ENCODE results near the gene DNAAF5. TPM values are rescaled to one million over a fixed set of nuclear protein-coding genes. Genes with fewer than 3 reads are reported as not detected.

Gene DNAAF5
- total RNA-seq, 4 donors from 2014 or later: 26.8 to 75.8 (median 45.3) TPM

DNA sequence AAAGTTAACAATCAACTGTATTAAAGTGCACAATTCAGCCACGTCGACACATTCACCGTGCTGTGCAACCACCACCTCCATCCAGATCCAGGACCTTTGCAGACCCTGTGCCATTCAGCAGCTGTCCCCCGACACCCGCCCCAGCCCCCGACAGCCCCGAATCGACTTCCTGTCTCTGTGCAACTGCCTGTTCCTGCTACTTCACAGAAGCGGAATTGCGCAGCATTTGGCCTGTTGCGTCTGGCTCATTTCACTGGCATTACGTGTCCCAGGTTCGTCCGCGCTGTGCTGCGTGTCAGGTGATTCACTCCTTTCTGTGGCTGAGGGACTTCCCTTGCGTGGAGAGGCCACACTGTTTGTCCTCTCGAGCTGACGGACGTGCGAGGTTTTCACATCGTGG lies 33.2 kb upstream of the DNAAF5 start:
- Histone ChIP-seq H3K27me3 (no peaks in the 10 kb centered on the region), H3K27ac (no peak overlapping the region), H3K9me3 (peaks cover 0 to 6% (median 0%) of the 10 kb centered on the region in 4 donors), H3K4me1 (no peaks in the 10 kb centered on the region), H3K36me3 (no peaks in the 10 kb centered on the region), H3K4me3 (no peak overlapping the region)
- no peak for TF ChIP-seq POLR2A (IDR thresholded peaks at IDR 0.05)
- TF ChIP-seq, protein P1, sequence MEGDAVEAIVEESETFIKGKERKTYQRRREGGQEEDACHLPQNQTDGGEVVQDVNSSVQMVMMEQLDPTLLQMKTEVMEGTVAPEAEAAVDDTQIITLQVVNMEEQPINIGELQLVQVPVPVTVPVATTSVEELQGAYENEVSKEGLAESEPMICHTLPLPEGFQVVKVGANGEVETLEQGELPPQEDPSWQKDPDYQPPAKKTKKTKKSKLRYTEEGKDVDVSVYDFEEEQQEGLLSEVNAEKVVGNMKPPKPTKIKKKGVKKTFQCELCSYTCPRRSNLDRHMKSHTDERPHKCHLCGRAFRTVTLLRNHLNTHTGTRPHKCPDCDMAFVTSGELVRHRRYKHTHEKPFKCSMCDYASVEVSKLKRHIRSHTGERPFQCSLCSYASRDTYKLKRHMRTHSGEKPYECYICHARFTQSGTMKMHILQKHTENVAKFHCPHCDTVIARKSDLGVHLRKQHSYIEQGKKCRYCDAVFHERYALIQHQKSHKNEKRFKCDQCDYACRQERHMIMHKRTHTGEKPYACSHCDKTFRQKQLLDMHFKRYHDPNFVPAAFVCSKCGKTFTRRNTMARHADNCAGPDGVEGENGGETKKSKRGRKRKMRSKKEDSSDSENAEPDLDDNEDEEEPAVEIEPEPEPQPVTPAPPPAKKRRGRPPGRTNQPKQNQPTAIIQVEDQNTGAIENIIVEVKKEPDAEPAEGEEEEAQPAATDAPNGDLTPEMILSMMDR (IDR thresholded peaks at IDR 0.05): no peak
- DNase-seq: no peak

DNA sequence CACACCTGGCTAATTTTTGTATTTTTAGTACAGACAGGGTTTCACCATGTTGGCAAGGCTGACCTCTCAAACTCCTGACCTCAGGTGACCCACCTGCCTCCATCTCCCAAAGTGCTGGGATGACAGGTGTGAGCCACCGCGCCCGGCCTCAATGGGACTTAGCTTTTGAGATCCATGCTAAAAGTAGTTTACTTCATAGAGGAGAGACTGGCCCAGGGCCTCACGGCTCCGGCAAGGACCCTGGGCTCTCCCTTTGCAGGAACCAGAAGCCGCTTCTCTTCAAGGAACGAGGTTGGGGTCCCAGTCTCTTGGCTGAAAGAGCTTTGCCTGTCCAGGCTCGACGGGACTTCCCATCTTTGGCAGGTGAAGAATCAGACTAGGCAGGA lies 30.1 kb upstream of the DNAAF5 start:
- no peak for TF ChIP-seq POLR2A (IDR thresholded peaks at IDR 0.05)
- TF ChIP-seq, protein P1 (IDR thresholded peaks at IDR 0.05): no peak
- H3K27me3 ChIP-seq: no peaks in the 10 kb centered on the region
- DNase-seq: no peak
- H3K4me3 ChIP-seq: no peak overlapping the region
- no peak overlapping the region for H3K27ac ChIP-seq
- no peaks in the 10 kb centered on the region for H3K4me1 ChIP-seq
- peaks cover 0 to 3% (median 0%) of the 10 kb centered on the region in 3 donors for H3K36me3 ChIP-seq
- H3K9me3 ChIP-seq: no peaks in the 10 kb centered on the region

DNA sequence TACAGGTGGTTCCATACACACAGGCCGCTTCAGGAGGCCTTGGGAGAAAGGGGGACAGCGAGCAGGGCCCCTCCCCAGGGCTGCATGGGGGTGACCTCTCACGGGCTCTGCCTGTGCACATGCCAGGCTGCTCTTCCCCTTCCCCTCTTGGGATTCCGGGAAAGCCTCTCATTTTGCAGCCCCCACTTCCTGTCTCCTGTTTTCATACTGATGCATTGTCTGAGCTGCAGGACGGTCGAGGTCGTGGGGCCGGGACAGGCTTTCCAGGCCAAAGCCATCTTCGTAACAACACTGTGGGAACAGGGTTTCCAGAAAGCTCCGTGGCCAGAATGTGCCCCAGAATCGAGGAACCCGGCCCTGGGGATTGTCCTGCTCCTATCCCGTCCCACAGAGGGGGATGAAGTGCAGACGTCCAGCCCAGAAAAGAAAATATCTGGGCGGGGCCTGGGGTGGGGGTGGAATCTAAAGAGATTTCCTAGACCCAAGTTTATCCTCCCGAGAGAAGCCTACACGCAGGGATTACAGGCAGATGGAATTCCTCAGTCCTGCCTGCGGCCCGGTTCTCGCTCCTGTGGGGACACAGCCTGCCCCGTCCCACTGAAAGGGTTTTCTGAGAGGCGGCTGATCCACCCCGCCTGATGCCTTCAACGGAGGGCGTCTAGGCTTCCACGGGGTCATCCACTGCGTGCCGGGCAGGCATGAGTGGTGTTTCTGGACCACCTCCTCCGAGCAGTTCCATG lies 29.5 kb upstream of the DNAAF5 start:
- Histone ChIP-seq H3K36me3 (peaks cover 0 to 3% (median 0%) of the 10 kb centered on the region in 3 donors), H3K27me3 (no peaks in the 10 kb centered on the region), H3K4me3 (no peak overlapping the region), H3K9me3 (no peaks in the 10 kb centered on the region), H3K27ac (peak overlapping the region in 1 of 4 donors; percentile 39), H3K4me1 (no peaks in the 10 kb centered on the region)
- TF ChIP-seq, protein P1 (IDR thresholded peaks at IDR 0.05): no peak
- no peak for TF ChIP-seq POLR2A (IDR thresholded peaks at IDR 0.05)
- no peak for DNase-seq

DNA sequence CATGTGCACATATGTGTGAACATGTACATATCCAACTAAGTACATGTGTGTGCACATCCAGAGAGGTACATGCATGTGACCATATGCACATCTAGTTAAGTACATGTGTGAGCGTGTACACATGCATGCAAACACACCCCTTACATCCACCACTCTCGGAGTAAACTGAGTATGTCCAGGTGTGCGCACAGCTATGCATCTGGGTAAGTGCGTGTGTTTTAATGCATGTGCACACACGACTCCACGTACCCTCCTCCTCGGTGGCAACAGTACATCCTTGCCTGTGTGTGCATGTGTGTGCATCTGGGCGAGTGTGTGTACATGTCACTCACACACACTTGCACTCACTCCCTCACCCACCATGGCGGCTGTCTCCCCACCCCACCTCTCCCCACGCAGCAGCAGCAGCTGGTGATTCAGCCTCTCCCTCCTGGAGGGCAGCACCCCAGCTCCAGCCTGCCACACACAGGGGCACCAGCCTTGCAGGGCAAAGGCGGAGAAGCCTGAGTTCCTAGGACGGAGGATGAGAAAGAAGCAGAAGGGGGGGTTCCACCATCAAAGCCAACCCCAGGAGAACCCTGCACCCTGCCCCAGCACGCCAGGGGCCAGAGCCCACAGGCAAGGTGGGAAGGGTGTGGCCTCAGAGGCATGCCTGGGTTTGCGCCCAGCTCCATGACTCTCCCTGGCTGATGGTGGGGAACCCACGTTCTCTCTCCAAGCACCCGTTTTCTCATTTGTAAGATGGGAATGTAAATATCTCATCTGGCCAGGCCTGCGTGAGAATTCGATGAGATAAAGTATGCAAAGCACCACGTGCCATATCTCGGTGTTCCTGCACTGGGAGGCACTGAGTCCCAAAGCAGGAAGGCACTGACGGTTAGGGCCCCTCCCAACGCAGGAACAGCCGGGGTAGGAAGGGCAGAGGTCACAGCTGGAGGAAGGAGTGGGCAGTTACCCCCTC lies 27.7 kb upstream of the DNAAF5 start:
- Histone ChIP-seq H3K27ac (peak overlapping the region in 1 of 4 donors; percentile 3), H3K36me3 (peaks cover 0 to 3% (median 0%) of the 10 kb centered on the region in 3 donors), H3K27me3 (no peaks in the 10 kb centered on the region), H3K4me3 (no peak overlapping the region), H3K9me3 (no peaks in the 10 kb centered on the region), H3K4me1 (peaks cover 0 to 2% (median 0%) of the 10 kb centered on the region in 4 donors)
- no peak for TF ChIP-seq POLR2A (IDR thresholded peaks at IDR 0.05)
- TF ChIP-seq, protein P1 (IDR thresholded peaks at IDR 0.05): no peak
- no peak for DNase-seq

DNA sequence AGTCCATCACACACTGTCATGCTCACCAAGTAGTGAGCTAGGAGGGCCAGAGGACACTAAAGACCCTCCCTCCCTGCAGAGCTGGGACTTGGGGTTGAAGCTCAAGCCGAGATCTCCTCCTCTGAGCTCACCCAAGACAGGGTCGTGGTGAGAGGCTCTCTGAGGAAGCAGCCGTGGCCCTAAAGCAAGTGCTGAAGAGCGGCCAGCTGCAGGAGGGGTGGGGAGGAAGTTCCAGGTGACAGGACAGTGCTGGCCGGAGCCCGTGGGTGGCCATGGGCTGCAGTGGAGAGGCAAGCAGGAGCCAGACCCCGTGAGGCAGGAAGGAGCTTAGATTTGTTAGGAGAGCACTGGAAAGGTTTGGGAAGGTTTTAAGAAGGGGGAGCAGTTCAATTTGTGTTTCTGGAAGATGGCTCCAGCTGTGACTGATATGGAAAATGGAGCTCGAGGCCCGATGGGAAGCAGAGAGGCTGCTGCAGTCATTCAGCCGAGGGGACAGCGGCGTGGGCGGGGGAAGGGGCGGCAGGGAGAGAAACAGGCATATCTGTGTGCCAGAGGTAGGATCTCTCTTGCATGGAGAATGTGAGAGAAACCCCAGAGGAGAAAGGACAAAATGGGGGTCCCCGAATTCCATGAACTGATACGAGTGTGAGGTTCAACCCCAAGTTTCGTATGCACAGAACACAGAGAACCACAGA lies 26.9 kb upstream of the DNAAF5 start:
- Histone ChIP-seq H3K9me3 (no peaks in the 10 kb centered on the region), H3K27me3 (no peaks in the 10 kb centered on the region), H3K27ac (peak overlapping the region in 1 of 4 donors; percentile 3), H3K4me1 (peaks cover 0 to 4% (median 0%) of the 10 kb centered on the region in 4 donors), H3K4me3 (no peak overlapping the region), H3K36me3 (peaks cover 0 to 3% (median 0%) of the 10 kb centered on the region in 3 donors)
- TF ChIP-seq, protein P1 (IDR thresholded peaks at IDR 0.05): no peak
- no peak for TF ChIP-seq POLR2A (IDR thresholded peaks at IDR 0.05)
- no peak for DNase-seq
